Mammary epithelial cell (primary cell): ENCODE data around the gene PITRM1.

Experiments used
- CTCF ChIP-seq, 2 donors: IDR thresholded peaks in 1 of 2; conservative IDR thresholded peaks in 1 of 2; 2 replicates each; pipeline ENCODE4 v1.5.1; 2011 to 2012; ENCODE audit warnings: inconsistent platforms in 2 of 2, low read length in 2 of 2, mild to moderate bottlenecking in 2 of 2, control low read depth in 1 of 2, low read depth in 1 of 2; ENCODE audit not compliant: insufficient read depth in 1 of 2; ENCODE audit errors: extremely low read depth in 1 of 2
- EZH2 ChIP-seq: IDR thresholded peaks from 2 replicates; pipeline ENCODE4 v1.6.1; 2012; ENCODE audit warnings: low read length, inconsistent platforms, borderline replicate concordance

DNA sequence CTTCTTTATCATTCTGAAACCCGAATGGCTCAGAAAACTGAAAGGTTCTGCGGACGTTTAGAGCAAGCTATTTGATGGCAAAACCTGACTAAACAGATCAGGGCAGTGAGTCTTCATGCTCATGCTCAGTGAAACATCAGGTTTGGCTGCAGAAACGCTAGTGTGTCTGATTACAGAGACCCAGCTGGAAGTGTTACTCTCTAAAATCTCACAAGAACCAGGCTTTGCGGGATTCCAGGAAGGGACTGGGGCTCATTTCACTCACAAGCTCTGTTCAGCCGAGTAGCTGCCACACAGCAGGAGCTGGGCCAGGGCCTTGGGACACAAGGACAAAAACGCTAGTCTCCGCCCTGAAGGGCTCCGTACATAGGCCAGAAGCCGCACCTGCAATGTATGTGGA is 2.9 kb downstream of the PITRM1 start:
- TF ChIP-seq CTCF (conservative IDR thresholded peaks at IDR 0.05 in 1 of 2, IDR thresholded peaks at IDR 0.05 in 1 of 2; ENCODE audit: extremely low read depth in 1 of 2, insufficient read depth in 1 of 2, low read depth in 1 of 2, low read length in 2 of 2): no peak
- TF ChIP-seq EZH2: no peak
